CD4-positive, alpha-beta T cell treated with Interferon alpha-2 for 1 hour (primary cell): ENCODE results near the gene CYTL1.
A peak's percentile ranks its signal among the peaks of the same experiment; 100 is the strongest.
"Not testable (repeated sequence)": the region's sequence is repeated elsewhere in the genome, so short reads cannot be mapped to it uniquely, and the experiment has no call there.

ENCODE experiments used
- DNase-seq, 2 donors: peaks; one replicate each; pipeline ENCODE4 v3.0.0-alpha.2; 2020 to 2022

CYTL1 gene, protein sequence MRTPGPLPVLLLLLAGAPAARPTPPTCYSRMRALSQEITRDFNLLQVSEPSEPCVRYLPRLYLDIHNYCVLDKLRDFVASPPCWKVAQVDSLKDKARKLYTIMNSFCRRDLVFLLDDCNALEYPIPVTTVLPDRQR

DNA sequence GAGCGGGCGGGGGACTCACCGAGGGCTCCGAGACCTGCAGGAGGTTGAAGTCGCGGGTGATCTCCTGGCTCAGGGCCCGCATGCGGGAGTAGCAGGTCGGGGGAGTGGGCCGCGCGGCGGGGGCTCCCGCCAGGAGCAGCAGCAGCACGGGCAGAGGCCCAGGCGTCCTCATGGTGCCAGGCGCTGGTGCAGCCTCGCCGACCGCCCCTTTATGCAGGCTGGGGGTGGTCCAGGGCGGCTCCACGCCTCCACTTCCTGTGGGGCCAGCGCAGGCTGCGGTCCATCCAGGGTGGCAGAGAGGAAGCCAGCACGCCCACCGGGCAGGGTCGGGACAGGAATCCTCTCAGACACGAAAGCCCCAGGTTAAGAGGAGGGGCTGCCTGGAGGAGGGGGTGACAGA is at the start of gene CYTL1:
Gene CYTL1, minus strand, starts transcription at position 185 of the 400 bp plus-strand sequence. Its CDS starts 13 bp downstream, at position 172.
- no peak for DNase-seq

DNA sequence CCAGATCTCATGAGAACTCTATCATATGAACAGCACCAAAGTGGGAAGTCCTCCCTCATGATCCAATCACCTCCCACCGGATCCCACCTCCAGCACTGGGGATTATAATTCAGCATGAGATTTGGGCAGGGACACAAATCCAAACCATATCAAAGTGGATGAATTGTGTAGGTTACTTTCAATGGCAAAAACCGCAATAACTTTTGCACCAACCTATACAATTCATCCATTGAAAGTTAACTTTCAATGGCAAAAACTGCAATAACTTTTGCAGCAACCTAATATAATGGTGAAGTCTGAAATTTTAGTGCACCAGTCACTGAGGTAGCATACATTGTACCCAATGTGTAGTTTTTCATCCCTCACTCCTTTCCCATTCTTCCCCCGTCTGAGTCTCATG is 48.6 kb upstream of the CYTL1 start:
- DNase-seq, result no peak

DNA sequence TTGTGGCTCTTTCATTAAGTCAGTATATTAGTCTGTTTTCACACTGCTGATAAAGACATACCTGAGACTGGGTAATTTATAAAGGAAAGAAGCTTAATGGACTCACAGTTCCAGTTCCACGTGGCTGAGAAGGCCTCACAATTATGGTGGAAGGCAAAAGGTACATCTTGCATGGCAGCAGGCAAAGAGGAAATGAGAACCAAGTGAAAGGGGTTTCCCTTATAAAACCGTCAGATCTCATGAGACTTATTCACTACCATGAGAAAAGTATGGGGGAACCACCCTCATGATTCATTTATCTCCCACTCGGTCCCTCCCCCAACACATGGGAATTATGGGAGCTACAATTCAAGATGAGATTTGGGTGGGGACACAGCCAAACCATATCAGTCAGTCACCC is 47.7 kb upstream of the CYTL1 start:
- not testable (repeated sequence) for DNase-seq

DNA sequence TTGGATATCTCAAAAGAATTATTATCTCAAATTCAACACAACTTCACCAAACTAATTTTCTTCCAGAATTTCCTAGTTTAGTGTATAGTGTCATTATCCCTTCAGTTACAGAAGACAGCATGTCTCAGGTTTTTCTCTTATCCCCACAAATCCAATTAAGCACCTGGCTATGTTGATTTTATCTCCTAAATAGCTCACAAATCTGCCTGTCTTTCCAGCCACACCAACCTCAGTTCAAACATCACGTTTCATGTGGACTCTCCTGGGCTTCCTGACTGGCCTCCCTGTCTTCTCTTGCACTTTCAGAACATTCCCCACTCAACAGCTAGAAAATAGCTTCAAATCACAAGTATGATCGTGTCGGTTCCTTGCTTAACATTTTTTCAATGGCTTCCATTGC is 46.8 kb upstream of the CYTL1 start:
- no peak for DNase-seq

DNA sequence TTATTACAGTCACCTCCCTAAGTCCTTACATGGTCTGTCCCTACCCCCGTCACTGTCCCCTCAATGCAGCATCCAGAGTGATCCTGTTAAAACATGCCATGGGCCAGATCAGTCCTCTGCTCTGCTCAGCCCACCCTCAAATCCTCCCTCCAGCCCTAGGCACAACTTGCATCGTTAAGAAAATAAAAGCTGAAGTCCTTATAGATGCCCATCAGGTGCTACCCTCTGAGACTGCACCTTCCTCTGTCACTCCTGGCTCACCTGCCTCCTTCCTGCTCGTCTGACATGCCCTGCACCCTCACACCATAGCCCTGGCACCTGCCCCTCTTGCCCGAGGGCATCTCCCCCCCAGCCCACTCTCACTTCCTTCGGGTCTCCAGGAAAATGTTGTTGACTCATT is 36.2 kb upstream of the CYTL1 start:
- DNase-seq, result no peak

DNA sequence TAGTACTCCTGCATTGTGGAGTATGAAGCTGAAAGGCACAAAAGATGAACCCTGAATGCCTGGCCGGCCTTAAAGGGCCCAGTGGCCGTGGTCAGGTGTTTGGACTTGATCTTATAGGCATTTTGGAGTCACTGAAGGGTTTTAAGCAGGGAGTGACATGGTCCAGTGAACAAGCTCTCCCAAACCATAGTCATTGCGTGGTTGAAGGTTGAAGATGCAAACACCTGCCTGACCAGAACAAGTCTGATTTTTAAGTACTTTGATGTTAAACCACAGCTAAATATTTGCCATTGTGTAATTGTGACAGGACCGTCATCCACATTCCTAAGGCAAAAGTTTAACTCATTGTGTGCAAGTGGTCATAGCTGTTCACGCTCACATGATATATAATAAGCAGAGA is 35.3 kb upstream of the CYTL1 start:
- DNase-seq, result no peak

DNA sequence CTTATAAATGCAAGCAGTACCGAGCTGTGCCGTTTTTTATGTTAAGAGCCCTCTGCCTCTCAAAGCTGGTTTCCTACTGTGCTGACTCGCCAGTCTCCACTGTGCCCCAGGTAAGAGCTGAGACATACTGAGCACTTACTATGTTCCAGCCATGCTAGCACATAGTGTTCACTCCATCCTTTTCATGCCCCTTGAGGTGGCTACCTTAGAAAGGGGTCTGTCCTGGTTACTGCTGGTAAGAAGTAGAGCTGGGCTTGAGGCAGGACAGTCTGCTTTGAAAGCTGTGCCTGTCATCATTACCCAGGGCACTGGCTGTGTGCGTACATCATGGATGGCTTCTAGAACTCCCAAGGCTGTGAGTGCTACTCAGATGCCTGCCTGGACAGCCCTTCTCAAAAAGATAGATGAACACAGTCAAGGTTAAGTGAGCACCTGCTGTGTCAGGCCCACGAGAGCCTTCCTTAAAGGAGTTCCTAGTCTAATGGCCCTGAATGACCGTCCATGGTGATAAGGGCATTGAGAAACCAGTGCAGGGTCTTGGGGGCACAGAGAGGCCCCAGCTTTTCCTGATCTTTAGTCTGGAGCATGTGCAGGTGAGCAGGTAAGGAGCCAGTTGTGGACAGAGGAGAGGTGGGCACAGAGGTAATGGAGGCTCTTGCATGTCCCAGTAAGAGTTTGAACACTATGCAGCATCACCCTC is 33.6 kb upstream of the CYTL1 start:
- DNase-seq, result no peak

DNA sequence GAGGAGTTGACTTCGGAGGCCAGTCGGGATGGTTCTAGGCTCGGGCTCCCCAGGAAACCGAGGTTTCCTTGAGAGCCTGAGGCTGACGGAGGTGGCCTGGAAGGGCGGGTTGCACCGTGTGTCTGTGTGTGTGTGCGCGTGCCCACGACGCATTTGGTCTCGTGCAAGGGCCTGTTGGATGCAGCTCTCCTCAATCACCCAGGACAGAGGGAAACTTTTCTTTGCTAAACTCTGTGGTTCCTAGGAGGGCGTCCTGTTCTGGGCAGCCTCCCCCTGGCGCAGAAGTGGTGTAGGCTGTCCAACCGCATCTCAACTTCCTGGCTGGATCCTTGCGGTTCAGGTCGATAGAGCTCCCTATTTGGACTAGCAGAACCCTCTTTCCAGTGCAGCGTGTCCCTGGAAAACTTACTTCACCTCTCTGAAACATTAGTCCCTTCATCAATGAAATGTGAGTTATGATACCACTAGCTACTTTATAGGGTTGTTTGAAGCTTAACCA is 33.0 kb upstream of the CYTL1 start:
- DNase-seq, result no peak

DNA sequence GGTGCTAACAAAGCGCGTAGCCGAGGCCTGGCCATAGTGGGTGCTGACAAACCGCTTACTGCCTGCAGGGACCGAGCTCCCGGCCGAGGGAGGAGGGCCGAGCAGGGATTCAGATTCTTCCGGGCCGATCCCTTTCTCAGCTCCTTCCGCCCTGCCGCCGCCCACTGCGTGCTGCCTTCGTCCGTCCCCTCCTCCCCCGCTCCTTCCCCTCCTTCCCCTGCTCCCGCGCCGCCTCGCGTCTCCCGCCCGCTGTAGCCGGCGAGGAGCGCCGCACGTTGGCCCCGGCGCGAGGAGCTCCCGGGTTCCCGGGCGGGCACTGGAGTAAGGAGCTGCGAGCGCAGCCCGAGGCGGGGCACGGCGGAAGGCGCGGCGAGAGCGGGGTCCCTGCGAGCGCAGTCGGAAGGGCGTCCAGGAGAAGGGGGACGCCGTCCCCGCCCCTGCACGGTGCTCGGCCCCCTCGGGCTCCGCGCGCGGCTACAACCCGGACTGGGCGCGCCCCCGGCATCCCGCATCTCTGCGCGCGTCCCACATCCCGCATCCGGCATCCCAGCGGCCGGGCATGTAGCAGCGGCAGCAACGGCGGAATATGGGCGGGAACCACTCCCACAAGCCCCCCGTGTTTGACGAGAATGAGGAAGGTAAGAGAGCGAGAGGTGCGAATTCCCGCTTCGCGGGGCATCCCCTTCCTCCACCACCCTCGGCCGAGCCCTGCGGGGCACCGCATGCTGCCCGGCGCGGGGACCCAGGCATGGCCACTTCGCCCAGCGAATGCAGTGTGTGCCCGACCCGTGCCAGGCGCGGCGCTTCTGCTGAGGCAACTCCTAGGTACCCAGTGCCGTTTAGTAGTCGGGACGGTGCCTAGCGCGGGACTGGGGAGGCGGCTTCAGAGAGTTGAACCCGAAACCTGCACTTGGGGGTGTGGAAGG is 32.3 kb upstream of the CYTL1 start, which contains the start of gene STK32B:
Gene STK32B, plus strand, starts transcription at position 203 of the 926 bp plus-strand sequence.
- DNase-seq, result no peak

DNA sequence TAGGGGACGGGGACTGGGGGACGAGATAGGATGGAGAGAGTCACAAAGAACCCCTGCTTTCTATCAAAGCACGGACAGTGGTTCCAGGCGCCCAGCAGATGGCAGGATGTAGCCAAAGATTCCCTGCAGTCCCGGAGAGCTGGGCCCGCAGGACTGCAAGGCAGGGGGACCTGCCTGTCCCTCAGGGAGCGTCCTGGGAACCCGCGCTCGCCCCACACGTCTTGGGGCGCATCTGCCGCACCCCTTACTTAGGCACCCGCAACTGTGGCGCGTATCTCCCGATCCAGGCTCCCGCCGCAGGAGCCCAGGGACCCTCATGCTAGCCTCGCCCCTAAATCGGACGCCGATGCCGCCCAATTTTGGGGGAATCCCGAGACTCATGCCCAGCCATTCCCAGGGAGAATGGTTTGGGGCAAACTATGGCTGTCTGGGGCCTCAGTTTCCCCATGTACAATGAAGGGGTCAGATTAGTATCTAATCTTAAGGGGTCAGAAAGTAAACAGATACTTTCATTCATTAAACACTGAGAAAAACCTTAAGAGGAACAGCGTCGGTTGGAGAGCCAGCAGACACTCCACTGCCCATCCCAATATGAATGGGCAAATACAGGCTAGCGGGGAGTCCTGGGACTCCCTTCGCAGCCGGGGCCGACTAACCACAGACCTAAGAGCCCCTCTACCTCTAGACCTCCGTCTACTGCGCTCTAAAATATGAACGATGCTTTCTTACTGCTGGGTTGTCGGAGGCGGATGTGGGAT is 31.4 kb upstream of the CYTL1 start:
- DNase-seq, result peak; percentile 6 to 22

DNA sequence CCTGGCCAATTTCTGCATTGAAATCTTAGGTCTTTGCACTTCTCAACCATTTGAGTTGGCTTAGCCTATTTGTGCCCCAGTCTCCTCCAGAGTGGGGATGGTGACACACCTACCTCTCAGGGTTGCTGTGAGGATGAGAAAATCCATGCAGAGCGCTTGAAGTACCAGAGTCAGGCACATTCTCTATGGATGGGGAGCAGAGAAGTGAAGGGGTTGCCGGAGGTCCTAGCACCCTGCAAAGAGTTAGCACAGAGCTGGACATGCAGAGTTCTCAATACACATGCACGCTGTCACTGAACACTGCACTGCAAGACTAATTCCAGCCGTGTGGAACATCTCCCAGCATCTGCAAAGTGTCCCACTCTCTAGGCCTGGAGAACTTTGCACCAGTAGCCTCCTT is 29.5 kb upstream of the CYTL1 start:
- DNase-seq, result no peak

DNA sequence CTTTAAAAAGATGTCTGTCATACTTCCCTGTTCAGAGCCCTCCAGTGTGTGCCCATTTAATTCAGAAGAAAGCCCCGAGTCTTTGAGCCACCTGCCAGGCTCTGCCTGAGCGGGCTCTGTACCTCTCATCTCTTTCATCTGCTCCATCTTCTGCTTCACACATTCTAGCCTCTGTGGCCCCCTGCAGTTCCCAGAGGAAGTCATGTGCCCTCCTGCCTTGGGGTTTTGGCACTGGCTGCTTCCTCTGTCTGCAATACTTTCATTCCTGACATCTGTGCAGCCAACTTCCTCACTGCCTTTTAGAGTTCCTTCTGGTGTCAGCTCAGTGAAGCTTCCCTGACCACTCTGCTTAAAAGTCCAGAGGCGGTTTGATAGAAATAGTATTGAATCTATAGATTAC is 25.8 kb upstream of the CYTL1 start:
- no peak for DNase-seq

DNA sequence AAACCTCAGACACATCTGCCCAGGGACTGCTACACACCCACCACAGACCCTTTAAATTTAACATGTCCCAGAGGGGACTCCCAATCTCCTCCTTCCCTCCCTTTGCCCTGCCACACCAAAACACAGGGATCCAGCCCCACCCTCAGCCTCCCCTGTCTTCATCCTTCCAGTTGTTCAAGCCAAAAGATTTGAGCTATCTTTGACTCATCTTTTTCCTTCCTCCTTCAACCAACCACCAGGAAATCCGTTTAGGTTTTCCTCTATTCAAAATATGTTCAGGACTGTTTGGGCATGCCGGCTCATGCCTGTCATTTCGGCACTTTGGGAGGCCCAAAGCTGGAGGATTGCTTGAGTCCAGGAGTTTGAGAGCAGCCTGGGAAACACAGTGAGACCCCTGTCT is 25.1 kb upstream of the CYTL1 start:
- DNase-seq, result no peak

DNA sequence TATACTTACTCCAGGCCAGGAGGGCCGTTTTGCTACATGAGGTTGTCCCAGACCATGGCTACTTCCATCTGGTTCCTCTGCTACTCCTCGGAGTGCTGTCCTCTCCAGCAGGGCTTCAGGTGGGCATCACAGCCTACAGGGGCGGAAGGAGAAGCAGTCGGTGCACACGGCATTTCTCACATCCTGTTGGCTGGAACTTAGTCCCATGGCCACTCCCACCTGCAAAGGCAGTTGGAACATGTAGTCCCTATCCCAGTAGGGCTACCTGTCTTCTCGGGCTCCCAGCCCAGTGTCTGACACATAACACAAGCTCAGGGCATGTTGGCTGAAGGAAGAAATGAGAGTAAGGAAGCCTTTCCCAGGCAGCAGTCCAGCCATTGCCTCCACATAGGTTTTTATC is 24.3 kb upstream of the CYTL1 start:
- no peak for DNase-seq

DNA sequence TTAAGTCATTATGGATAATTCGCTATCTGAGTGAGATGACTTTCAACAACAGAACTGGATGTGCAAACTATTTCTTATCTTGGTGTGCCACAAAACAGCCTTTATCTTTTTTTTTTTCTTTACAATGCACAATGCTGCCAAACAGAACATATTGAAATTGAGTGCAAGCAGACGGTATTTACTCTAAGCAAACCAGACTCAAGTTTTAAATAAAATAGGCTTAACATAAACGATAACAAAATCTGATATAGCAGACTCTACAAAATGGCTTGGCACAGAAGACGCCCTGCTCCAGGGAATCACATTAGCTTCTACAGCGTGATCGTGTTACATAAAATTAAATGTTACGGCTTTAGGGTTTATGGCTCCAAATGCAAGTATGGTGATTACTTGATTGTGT is 22.4 kb upstream of the CYTL1 start:
- DNase-seq, result no peak

DNA sequence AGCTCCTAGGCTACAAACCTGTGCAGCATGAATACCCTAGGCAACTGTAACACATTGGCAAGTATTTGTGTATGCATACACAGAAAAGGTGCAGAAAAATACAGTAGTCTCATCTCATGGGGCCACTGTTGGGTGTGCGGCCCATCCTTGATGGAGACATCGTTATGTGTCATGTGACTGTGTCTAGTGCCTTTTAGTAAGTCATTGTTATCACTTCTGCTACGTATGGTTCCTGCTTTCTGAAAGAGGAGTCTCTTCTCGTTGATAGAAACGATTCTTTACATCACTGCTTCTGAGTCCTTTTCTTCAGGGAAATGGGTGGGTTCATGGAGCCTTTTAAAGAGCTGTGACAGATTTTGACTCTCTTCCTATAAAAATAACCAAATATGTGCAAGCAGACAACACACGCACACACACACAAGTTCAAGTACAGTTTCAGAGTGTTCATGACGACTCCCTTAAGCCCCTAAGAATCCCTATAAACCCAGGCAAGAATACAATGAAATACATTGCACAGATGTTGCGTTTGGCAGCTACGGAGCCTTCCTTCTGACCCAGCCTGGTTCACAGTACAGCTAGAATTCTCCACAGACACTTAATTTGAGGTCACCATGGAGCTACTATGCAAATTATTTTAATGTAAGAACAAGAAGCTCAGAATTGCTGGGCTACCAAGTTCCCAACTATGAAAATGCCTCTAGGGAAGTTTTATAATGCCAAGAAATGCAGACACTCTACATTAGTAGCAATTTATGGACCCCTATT is 21.8 kb upstream of the CYTL1 start:
- DNase-seq, result no peak

DNA sequence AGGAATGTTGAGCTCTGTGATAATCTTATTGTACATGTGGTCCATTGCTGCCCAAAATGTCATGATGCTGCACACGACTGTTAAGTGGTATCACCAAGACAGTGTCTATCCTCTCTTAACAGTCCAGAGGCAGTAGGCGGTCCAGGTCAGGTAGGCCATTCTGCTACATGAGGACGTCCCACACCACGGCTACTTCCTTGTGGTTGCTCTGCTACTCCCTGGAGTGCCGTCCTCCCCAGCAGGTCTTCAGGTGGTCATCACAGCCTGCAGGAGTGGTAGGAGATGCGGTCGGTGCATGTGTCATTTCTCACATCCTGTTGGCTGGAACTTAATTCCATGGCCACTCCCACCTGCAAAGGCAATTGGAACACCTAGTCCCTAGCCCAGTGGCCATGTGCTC is 20.5 kb upstream of the CYTL1 start:
- no peak for DNase-seq

DNA sequence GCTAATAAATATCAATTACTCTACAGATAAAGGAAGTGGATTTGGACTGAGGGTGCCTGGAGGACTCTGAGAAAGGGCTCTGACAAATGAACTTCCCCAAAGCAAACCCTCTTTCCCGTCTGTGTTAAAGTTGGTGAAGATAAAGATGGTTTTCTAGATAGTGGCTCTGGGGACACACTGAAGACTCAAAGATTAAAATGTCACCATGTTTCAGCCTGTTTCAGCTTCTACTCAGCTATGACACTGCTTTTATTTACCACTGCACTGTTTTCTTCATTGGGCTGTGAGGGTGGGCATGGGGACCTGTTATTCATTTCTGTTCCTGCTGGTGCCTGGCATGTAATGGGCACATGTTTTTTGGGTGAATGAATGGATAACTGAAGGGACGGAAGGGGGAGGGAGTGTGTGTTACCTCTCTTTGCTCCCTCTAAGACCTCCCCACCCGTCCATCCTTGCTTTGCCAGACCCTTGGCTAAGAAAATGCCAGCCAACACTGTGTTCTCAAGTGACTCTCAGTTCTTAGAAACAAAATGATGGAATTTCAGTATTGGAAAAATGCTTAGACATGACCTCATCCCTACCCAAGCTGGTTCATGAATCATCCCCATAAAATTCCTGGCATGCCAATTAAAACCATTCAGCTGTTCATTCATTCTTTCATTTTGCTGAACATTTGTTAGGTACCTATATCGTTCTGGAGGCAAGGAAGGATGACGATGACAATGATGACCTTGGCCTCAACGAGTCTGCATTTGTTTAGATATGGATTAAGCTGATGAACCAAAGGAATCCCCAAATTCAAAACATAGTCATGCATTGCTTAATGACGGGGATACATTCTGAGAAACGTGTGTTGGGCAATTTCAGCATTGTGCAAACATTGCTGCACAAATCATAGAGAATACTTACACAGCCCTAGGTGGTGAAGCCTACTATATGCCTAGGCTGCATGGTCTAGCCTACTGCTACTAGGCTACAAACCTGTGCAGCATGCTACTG is 18.6 kb upstream of the CYTL1 start:
- DNase-seq, result peak in 1 of 2 donors; percentile 39

DNA sequence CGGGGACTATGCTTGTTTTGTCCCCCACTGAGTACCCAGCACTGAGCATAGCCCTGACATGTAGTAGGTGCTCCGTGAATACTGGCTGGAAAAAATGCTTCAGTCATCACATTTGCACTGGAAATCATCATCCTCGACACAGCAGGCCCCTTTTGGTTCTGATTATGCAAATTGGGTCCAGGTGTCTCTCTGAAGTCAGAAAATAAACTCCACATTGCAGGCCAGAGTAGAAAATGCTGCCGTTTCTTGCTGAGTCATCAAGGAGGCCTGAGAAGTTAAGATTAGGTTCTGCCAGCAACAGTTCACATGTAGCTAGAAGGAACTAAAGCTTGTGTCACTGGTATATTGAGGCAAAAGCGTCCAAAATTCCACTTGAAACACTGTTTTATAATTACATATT is 17.0 kb upstream of the CYTL1 start:
- DNase-seq, result no peak

DNA sequence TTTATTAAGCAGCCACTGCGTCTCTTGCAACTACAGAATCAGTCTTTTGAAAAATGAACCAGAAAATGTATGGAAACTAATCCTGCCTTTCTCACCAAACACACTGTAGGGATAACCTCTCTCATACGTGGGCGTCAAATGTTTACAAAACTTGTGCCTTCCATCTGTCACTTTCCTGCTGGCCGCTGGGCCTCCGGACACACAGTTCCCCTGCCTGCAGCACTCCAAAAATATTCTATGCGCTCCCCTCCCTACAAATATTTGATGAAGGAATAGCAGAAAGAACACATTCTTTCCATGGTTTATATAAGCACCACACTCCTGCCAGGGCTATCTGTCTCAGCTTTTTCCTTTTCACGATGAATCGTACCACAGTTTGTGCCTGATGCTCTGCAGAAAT is 14.9 kb upstream of the CYTL1 start:
- DNase-seq, result no peak
